ENCODE results near the gene RPL37.

GRCh38 chr5:40775846-40776657 lies 59.0 kb downstream of the RPL37 start:
- TF ChIP-seq ATF3 (IDR thresholded peaks at IDR 0.05) (no peak), CTCF (IDR thresholded peaks at IDR 0.05 in 2 of 3, conservative IDR thresholded peaks at IDR 0.05 in 1 of 3; ENCODE audit: borderline replicate concordance in 1 of 3, insufficient read depth in 1 of 3, low read depth in 2 of 3, low read length in 2 of 3) (no peak), SRF (IDR thresholded peaks at IDR 0.05; ENCODE audit: low read depth) (no peak), EZH2 (IDR thresholded peaks at IDR 0.05) (no peak), SP1 (IDR thresholded peaks at IDR 0.05; ENCODE audit: low read depth) (no peak), MAX (IDR thresholded peaks at IDR 0.05) (no peak)
